Measurements from ENCODE around the gene LMTK2.

LMTK2 gene

DNA sequence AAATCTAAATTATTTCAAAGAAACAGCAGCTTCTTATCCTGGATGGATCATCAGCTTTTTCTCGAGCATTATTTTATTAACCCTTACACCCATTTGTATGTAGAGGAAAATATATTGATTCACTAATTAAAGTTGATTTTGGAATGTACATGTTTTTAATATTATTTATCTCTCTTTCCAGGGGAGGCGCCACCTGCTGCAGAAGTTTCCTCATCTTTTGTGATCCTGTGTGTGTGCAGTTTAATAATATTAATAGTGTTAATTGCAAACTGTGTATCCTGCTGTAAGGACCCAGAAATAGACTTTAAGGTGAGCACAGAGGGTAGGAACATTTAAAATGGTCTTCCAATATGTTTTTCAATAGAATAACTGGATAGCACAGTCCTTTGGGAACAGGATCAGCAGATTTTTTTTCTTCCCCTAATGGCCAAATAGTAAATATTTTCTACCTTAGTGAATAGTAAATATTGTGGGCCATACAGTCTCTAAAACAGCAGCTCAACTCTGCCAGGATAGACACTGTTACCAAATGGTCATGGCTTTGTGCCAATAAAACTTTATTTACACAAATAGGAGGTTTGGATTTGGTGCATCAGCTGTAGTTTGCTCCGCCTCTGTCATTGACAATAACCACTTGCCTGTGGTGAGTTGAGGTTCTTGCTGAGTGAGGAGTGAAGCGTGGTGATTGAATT is 30.6 kb downstream of the LMTK2 start:
- no peak for DNase-seq (ENCODE audit: low spot score)

DNA sequence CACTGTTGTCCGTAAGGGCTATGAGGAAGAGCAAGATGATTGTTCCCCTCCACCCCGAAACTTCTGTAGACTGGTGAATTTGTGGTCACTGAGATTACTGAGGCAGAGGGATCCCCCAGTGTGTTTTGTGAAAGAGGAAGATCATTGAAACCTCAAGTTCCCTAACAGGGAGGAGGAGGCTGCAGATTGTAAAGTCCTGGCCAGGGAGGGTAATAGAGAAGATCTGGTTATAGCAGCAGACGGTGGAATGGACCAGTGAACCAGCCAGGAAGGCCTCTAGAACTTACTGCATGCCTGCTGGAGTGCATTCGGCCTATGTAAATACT is 31.1 kb downstream of the LMTK2 start:
- no peak for DNase-seq (ENCODE audit: low spot score)

DNA sequence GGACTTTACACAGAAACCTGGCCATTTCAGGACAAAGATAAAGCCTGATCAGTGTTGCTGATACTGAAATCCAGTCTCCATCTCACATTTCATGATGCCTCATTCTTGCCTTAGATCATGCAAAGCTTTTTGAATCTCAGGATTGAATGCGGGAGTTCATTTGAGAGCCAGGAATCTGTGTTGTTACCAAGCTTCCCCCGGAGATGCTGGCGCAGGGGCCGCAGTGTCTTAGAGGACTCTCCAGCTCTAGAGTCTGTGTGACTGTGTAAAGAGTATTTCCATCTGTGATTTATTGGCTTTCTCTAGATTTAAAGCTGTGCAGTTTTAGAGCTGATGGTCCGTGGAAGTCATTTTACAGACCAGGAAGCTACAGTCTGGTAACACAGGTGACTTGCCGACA is 32.0 kb downstream of the LMTK2 start:
- DNase-seq (ENCODE audit: low spot score): no peak

DNA sequence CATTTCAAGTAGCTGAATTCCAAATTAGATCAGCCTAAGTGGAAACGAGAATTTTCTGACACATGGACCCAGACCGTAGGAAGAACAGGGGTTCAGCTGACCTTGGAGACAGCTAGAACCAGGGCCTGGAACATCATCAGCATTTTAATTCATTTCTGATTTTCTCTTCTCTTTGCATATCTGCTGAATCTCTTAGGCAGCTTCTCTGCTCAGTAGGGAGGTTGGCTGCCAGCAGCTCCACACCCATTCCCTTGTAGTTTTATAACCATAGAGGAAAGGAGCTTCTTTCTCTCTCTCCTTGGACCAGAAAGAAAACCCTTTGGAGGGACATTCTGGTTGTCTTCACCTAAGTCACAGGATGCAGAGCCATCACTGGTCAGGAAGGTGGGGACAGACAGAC is 36.0 kb downstream of the LMTK2 start:
- DNase-seq (ENCODE audit: low spot score): no peak

DNA sequence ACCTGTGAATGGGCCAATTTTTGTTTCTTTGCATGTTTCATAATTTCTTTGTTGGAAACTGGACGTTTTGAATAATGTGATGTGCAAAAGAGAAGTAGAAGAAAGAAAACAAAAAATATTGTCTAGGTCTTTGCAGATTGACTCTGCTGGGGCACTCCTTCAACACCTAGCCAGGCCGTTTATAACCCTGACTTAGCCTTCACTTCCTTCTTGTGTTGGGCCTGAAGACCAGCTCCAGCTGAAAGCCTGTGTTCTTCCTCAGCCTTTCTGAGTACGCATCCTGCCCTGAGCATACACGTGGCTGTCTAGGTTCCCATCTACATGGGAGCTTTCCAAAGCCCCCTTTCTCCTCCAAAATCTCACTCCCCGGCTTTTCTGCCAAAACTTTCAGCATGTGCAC is 41.9 kb downstream of the LMTK2 start:
- DNase-seq (ENCODE audit: low spot score): no peak

DNA sequence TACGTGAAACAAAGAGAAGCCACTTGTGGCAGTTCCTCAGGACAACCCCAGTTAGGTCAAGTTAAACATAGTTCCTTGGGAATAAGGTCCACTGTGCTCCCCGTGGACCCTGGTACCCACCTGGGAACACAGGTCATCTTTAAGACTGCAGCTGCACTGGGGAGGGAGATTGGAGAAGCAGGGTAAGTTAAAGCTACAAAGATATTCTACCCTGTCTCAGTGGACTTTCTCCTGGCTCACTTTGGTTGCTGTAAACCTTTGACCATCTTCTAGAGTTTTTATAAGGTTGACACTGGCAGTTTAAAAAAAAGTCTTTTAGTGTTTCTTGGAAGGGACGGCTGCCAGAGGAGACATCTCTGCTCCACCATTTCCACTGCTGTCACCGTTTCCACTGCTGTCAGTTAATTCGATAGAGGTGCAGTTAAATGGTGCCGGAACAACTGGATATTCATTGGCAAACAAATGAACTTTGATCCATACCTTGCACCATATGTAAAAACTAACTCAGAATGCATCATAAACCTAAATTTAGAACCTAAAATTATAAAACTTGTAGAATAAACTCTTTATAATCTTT is 42.5 kb downstream of the LMTK2 start:
- no peak for DNase-seq (ENCODE audit: low spot score)

DNA sequence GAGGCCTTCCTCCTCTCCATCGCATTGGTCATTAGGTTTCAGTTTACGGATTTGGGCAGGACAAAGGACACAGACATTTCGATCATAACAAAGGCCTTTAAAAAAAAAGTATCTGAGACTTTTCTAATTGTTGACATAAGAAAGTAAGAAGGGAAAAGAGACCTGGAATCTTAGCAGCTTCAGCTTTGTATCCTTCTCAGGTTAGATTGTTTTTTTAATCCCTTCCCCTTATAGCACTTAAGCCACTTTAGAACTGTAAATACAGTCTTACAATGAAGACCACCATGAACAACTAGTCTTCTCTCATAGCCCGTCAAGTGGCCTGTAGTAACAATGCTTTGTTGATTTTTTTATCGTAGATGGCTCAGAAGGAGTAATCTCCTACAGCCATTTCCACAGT is 45.2 kb downstream of the LMTK2 start:
- DNase-seq (ENCODE audit: low spot score): no peak

DNA sequence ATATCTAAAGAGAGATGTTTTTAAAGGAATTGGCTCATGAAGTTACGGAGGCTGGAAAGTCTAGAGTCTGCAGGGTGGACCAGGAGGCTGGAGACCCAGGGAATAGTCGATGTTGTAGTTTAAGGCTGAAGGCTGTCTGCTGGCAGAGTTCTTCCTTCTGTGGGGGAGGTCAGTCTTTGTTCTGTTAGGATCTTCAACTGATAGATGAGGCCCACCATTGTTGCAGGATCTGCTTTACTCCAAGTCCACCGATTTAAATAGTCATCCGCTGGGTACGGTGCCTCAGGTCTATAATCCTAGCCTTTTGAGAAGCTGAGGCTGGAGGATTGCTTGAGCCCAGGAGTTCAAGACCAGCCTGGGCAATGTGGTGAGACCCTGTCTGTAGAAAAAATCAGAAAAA is 50.0 kb downstream of the LMTK2 start:
- DNase-seq (ENCODE audit: low spot score): no peak

DNA sequence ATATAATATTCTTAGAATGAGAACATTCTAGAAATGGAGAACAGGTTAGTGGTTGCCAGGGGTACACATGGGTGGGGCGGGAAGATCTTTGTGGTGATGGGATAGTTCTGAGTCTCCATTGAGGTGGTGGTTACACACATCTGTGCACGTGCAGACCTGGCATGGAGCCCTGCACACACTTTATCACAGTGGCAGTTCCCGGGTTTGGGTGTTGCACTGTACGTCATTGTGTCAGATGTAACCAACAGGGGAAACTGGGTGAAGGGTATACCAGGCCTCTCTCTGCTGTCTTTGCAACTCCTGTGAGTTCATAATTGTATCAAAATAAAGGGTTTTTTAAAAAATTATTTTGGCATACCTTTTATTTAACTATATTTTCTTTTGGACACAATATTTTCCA is 51.1 kb downstream of the LMTK2 start:
- DNase-seq (ENCODE audit: low spot score): no peak

DNA sequence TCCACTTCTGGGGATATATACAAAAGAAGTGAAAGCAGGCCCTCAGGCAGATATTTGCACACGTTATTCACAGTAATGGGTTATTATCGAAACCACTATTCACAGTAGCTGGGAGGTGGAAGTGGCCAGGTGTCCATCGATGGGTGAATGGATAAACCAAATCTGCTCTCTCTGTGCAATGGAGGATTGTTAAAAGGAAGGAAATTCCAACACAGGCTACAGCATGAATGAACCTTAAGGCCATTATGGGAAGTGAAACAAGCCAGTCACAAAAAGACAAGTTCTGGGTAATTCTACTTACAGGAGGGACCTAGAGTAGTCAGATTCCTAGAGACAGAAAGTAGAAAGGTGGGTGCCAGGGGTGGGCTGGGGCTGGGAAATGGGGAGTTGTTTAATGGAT is 56.1 kb downstream of the LMTK2 start:
- no peak for DNase-seq (ENCODE audit: low spot score)

DNA sequence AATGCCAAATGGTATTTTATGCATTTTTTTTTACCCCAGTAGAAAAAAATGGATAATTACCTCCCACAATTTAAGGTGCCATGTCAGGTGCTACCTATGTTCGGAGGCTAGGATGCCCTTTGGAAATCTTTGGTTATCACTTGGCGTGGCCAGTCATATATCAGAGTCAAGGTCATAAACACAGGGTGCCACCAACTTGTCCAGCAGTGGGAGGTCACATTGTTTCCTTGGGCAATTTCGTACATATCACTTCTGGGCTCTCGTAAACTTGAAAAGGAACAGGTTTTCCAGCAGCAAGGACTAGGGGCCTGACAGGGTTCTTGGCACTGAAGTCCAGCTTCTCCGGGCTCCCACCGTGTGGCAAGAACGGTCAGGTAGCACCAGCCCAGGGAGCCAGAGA is 56.6 kb downstream of the LMTK2 start:
- DNase-seq (ENCODE audit: low spot score): no peak

DNA sequence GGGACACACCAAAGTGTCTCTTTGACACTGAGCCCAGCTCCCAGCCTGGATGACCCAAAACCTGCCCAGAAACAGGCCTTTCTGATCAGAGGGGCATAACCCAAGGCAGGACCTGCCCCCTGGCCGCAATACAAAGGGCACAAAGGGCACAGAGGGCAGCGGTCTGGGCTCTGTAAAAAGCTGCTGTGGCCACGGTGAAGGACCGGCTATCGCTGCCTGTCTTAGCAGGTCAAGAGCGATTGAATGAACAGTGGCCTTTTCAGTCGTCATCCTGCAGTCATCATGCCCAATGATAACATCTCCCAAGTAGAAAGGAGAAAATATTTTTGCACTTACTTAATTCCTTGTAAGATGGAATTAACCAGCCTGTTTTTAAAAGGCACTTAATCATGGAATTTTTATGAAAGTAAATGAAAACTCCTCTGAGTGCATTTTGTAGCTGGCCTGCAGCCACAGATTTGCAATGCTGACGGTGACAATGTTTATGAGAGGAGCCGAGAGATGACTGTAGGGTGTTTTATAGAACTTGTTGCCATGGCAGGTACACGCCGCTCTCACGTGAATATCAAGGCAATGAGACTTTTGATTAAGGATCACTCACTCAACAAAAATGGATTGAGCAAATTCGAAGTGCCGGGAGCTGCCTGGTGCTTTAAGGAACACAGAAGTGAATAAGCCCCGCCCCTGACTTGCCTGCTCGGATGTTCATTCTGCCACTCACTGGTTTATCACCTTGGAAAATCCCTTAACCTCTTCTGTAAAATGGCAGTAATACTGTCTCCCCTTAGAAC is 57.2 kb downstream of the LMTK2 start:
- DNase-seq (ENCODE audit: low spot score): no peak

DNA sequence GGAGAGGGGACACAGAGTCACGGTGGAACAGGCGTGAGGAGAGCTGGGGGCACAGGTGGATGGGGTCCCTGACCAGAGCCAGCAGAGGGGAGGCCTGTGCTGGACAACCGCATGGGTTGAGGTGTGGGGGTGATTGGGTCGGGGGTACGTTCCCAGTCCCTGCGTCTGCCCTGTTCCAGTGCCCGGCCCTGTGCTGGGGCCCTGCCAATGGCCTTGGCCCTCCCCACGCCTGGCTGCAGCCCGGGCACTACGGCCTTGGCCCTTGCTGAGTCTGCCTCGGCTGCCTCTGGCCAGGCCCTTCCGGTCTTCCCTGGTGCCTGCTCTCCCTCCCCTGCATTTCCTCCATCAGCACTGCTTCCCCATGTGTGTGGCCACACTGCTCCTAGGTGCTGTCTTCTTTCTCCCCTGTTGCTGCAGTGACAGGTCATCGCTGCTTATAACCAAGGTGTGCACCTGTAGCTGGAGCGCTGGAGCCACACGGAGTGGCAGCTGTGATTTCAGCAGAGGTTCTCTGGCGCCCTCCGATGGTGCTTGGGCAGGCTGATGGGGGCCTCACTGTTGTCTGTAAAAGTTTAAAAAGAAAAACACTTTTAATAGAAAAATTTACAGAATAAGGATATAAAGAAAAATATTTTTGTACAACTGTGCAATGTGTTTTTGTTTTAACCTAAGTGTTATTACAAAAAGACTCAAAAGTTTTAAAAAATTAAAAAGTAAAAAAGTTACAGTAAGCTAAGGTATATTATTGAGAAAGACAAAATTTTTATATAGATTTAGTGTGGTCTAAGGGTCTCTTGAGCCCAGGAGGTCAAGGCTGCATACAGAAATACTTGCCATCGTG is 59.4 kb downstream of the LMTK2 start:
- DNase-seq (ENCODE audit: low spot score): peak; percentile 36

DNA sequence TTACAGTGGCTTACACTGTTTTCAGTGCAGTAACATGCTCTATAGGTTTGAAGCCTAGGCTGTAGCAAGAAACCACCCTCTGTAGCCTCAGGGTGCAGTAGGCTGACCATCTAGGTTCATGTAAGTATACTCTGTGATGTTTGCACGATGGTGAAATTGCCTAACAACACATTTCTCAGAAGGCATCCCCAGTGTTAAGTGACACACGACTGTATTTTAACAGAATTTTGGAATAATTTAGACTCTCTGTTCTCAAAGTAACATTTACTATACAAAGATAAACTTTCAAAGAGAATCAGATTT is 60.0 kb downstream of the LMTK2 start:
- no peak for DNase-seq (ENCODE audit: low spot score)

DNA sequence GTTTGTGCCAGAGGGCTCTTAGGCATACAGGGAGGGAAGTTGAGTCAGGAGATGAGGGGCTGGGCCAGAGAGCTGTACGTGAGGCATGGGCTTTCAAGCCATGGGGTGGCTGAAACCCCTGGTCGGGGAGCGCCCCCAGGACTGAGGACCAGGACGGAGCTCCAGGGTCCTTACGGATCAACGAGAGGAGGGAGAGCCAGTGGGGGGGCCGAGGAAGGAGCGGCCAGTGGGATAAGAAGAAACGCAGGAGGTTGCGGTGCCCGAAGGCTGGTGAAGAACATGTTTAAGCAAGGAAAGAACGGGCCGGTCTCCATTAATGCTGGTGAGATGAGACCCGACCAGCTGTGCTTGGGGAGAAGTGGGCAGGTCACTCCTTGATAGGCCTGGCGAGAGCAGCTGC is 61.0 kb downstream of the LMTK2 start:
- DNase-seq (ENCODE audit: low spot score): no peak

DNA sequence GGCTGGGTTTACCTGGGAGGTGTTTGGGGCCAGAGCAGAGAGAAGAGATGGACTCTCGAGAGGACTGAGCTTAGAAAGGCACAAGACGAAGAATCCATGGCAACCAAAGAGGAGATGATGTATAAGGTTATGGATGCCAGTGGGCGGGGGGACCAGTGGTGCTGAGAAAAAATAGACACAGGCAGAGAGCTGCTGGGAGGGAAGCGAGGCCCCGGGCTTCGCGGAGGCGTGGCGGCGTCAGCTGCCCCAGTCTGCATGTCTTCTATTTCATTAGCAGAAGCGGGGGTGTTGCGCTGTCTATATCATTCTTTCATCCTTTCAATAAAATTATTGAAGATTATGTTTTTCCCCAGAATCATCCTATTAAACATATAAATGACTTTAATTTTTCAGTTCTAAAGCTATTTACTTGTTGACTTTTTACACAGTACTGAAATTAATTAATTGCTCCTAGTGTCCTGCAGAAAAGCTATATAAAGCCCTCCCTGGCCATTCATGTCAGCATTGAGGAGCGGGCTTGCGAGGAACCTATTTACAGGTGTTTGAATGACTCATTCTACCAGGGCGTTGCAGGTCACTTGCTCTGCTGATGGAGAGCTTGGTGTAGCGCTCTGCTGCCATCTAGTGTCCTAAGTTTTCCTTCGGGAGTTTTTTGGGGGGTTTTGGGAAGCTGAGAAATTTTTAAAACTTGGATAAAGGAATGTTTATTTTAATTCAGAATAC is 61.7 kb downstream of the LMTK2 start:
- peak; percentile 74 for DNase-seq (ENCODE audit: low spot score)

DNA sequence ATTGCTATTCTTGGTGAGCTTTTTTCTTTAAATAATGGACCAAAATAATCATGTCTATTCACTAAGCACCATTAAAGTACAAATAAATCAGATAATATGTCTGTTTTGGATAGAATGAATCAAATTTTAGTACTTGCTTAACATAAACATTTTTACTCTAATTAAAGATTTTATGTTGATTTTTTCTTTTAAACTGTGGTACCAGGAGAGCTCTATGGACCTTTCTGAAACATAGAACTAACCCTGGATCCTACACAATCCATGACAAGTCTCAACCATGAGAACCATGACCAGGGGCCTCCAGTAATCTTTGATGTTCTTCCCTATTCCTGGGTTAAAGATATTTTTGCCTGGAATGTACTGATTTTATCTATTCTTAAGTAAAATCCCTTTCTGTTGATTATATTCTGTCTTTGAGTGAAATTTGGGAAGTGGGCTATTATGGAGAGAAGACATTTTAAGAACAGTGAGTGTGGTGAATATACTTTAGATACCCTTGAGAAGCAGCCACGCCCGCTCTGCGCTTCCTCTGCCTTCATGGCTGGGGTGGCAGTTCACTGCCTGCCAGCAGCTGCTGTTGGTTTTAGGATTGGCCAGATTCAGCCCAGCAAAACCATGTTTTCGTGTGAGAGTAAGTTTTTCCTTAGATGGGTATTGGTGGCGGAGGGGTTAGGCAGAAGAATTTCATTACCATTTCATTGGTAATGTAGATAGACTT is 62.4 kb downstream of the LMTK2 start:
- no peak for DNase-seq (ENCODE audit: low spot score)

DNA sequence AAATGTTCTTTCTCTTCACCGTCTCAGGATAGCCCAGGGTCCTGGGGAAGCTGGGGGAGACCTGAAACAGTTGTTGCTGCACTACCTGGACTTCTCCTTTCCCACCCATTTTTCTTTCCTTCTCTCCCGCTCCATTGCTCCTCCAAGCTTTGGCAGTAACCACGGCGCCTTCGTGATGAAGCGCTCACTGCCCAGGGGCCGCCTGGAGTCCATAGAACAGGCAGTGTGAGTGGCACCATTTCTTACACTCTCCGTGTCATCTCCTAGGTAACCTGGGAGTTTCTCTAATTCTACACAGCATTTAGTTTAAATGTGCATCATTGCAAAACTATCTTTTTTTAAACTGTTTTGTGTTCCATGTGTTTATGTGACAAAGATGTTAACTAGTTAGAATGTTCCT is 64.3 kb downstream of the LMTK2 start:
- DNase-seq (ENCODE audit: low spot score): no peak

DNA sequence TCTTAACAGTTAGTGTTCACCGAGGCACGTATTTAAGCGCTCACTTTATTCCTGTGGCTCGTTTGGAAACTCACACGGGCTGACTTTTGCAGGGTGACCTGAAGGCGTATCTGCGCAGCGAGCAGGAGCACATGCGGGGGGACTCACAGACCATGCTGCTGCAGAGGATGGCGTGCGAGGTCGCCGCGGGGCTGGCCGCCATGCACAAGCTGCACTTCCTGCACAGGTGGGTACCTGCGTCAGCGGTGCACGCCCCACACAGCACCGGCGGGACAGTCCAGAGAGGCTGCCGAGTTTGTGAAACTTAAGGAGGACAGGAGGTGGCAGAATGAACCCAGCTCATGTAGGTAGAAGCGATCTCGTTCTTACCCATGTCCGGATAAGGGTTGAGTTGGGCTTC is 64.8 kb downstream of the LMTK2 start:
- no peak for DNase-seq (ENCODE audit: low spot score)

DNA sequence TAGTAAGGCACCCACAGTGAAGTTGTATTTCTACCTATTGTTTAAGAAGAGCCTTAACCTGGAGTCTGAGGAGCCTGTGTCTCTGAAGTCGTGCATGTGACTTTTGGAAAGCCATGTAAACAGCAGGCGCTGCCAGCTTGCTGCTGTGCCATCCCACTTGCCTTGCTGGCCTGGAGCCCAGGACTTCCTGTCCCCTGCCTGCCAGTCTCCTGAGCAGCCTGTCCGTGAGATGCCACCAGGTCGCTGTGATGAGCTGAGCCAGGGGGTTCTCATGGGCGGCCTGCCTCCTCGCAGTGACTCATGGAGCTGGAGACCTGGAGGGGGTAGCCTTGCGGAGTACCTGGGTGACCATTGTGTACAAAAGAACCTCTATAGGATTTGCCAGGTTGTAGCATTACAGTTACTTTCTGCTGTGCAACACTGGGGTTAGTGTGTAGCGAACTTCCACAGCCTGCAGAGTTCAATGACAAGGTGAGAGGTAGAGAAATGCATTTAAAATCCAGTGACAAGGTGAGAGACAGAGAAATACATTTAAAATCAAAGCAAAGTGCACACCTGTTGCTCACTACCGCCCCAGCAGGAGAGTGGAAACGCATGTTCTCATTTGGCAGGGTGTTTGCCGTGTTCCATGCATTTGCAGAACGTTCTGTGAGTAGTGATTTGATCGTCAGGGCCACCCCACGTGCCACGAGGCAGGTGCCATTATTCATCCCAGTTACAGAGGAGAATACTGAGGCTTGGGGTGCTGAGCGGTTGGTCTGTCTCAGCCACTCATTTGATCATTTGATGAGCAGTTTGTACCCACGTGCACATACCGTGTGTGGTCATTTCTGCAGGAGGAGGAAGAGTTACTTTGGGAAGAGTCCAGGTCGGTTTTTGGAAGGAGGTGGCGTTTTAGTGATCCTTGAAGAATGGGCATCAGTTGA is 67.9 kb downstream of the LMTK2 start:
- DNase-seq (ENCODE audit: low spot score): no peak

All from CD4-positive, alpha-beta T cell treated with Interleukin-6 at 100 ng/mL for 8 hours (primary cell).